NCI-H187 treated with DMSO at 0.1 percent for 48 hours (cell line): ENCODE measurements around the gene TSHZ2.
"Not testable (repeated sequence)": the region's sequence is repeated elsewhere in the genome, so short reads cannot be mapped to it uniquely, and the experiment has no call there.

Experiments used
- DNase-seq: peaks from one replicate; lab custom pipeline; 2025; lab: John Stamatoyannopoulos, UW

The TSHZ2 gene

GRCh38 chr20:53345536-53346334, 373.6 kb downstream of the TSHZ2 start:
- no peak for DNase-seq

- DNase-seq: no peak
Observed at GRCh38 chr20:53346335-53346648, 374.1 kb downstream of the TSHZ2 start.

GRCh38 chr20:53349730-53350129, 377.6 kb downstream of the TSHZ2 start:
- no peak for DNase-seq

- no peak for DNase-seq
Observed at GRCh38 chr20:53352727-53353440, 380.7 kb downstream of the TSHZ2 start.

- DNase-seq: no peak
Observed at GRCh38 chr20:53354314-53354713, 382.2 kb downstream of the TSHZ2 start.

GRCh38 chr20:53355790-53356189, 383.6 kb downstream of the TSHZ2 start:
- no peak for DNase-seq

- no peak for DNase-seq
Observed at GRCh38 chr20:53359425-53359824, 387.3 kb downstream of the TSHZ2 start.

- DNase-seq: no peak
Observed at GRCh38 chr20:53360852-53361251, 388.7 kb downstream of the TSHZ2 start.

GRCh38 chr20:53362736-53363135, 390.6 kb downstream of the TSHZ2 start:
- DNase-seq: no peak

GRCh38 chr20:53364646-53365045, 392.5 kb downstream of the TSHZ2 start:
- DNase-seq: no peak

- no peak for DNase-seq
Observed at GRCh38 chr20:53365076-53365475, 392.9 kb downstream of the TSHZ2 start.

GRCh38 chr20:53365539-53366075, 393.4 kb downstream of the TSHZ2 start:
- no peak for DNase-seq

GRCh38 chr20:53366928-53367327, 394.8 kb downstream of the TSHZ2 start:
- DNase-seq: not testable (repeated sequence)

- no peak for DNase-seq
Observed at GRCh38 chr20:53369871-53370270, 397.7 kb downstream of the TSHZ2 start.

GRCh38 chr20:53370345-53370961, 398.3 kb downstream of the TSHZ2 start:
- DNase-seq: no peak

- DNase-seq: no peak
Observed at GRCh38 chr20:53371216-53371615, 399.1 kb downstream of the TSHZ2 start.

GRCh38 chr20:53376021-53376420, 403.9 kb downstream of the TSHZ2 start:
- no peak for DNase-seq

GRCh38 chr20:53379014-53379832, 407.1 kb downstream of the TSHZ2 start:
- DNase-seq: no peak

- no peak for DNase-seq
Observed at GRCh38 chr20:53379833-53380120, 407.6 kb downstream of the TSHZ2 start.

- no peak for DNase-seq
Observed at GRCh38 chr20:53381568-53382262, 409.6 kb downstream of the TSHZ2 start.

GRCh38 chr20:53382263-53382844, 410.2 kb downstream of the TSHZ2 start:
- DNase-seq: no peak
